K562 (cell line): Measurements from ENCODE around the gene NME7. TPM values are rescaled to one million over a fixed set of nuclear protein-coding genes. Genes with fewer than 3 reads are reported as not detected.
"Not testable (repeated sequence)": the region's sequence is repeated elsewhere in the genome, so short reads cannot be mapped to it uniquely, and the experiment has no call there.

Experiments
- ATAC-seq: fragments of 200-7000 bp; cut with Tn5 transposase; 3 replicates; pipeline ENCODE4 v1.9.1; 2020; ENCODE audit warnings: moderate library complexity
- BruUV-seq: library from RNA; stranded (reverse); fragments of 400-500 nt; replicated peaks from 2 replicates; lab custom pipeline; 2021; lab: Mats Ljungman, UMichigan
- CTCF ChIA-PET: fragments of 300-600 bp; formaldehyde crosslinking; extraction: SDS; loops from one replicate; lab custom pipeline; 2021; ENCODE audit warnings: low intra/inter-chr PET ratio; lab: Yijun Ruan, JAX
- POLR2A ChIA-PET: fragments of 300-600, 350-650 bp; sonication (Branson Sonifier 250); formaldehyde crosslinking; extraction: SDS; loops from one replicate; lab custom pipeline; 2021; ENCODE audit warnings: antibody characterized with exemption, inconsistent platforms; lab: Yijun Ruan, JAX
- DNase-seq, 4 experiments: peaks; one replicate each; pipeline versions ENCODE4 v3.0.0 to v3.0.0-alpha.2; 2011 to 2018; ENCODE audit warnings: low spot score in 3 of 4, mixed read lengths in 3 of 4; ENCODE audit errors: extremely low read depth in 1 of 4
- FAIRE-seq: peaks from 2 replicates; lab custom pipeline; 2011; peaks lifted over from hg19 to GRCh38; lab: Jason Lieb, UNC
- H2AFZ ChIP-seq: 2 replicates; pipeline ENCODE4 v1.6.0; 2011; ENCODE audit warnings: low read depth, low read length, control low read depth, inconsistent platforms
- H3K27ac ChIP-seq: fragments of 200-600 bp; 3 replicates; pipeline ENCODE4 v1.8.0; 2011; ENCODE audit warnings: low read depth, mild to moderate bottlenecking, control low read depth, inconsistent platforms, low read length, moderate library complexity, mixed read lengths; ENCODE audit errors: extremely low read depth
- H3K27me3 ChIP-seq, 2 experiments: fragments of 300-600 bp in 1 of 2; 2 replicates in 1 of 2; 3 replicates in 1 of 2; pipeline versions ENCODE4 v1.6.0 to v1.8.0; 2011; ENCODE audit warnings: inconsistent platforms in 2 of 2, low read length in 2 of 2, mild to moderate bottlenecking in 1 of 2, mixed read lengths in 1 of 2, moderate library complexity in 1 of 2; ENCODE audit not compliant: control insufficient read depth in 2 of 2, insufficient read depth in 2 of 2
- H3K36me3 ChIP-seq: fragments of 300-600 bp; 3 replicates; pipeline ENCODE4 v1.8.0; 2011; ENCODE audit warnings: mild to moderate bottlenecking, low read length, inconsistent platforms; ENCODE audit not compliant: control insufficient read depth, insufficient read depth
- H3K4me1 ChIP-seq, 2 experiments: fragments of 200-600 bp in 1 of 2; replicated peaks in 1 of 2; 2 replicates in 1 of 2; 3 replicates in 1 of 2; pipeline versions ENCODE4 v1.5.1 to v1.8.0; 2011; ENCODE audit warnings: inconsistent platforms in 2 of 2, low read length in 2 of 2, mild to moderate bottlenecking in 1 of 2, mixed read lengths in 1 of 2, moderate library complexity in 1 of 2; ENCODE audit not compliant: control insufficient read depth in 2 of 2, insufficient read depth in 2 of 2
- H3K4me2 ChIP-seq: 2 replicates; pipeline ENCODE4 v1.6.1; 2011; ENCODE audit warnings: low read length, control low read depth, inconsistent platforms, mixed read lengths; ENCODE audit not compliant: insufficient read depth
- H3K4me3 ChIP-seq: fragments of 200-600 bp; sonication (generic), shearing (Covaris generic); 2 replicates; pipeline ENCODE4 v1.5.1; 2016; ENCODE audit warnings: control low read depth, inconsistent platforms
- H3K79me2 ChIP-seq: fragments of 200-600 bp; 3 replicates; pipeline ENCODE4 v1.8.0; 2011; ENCODE audit warnings: low read length, inconsistent platforms; ENCODE audit not compliant: control insufficient read depth, insufficient read depth
- H3K9ac ChIP-seq, 2 experiments: 2 replicates each; pipeline versions ENCODE4 v1.6.0 to v1.6.1; 2011; ENCODE audit warnings: low read depth in 2 of 2, low read length in 2 of 2, control low read depth in 1 of 2, inconsistent platforms in 1 of 2, mild to moderate bottlenecking in 1 of 2, mixed read lengths in 1 of 2; ENCODE audit not compliant: insufficient read depth in 1 of 2
- H3K9me1 ChIP-seq: one replicate; pipeline ENCODE4 v1.6.0; 2011; ENCODE audit warnings: inconsistent platforms, mild to moderate bottlenecking, low read length, moderate library complexity; ENCODE audit not compliant: control insufficient read depth, insufficient read depth
- H3K9me3 ChIP-seq: replicated peaks from 2 replicates; pipeline ENCODE4 v1.5.1; 2011; ENCODE audit warnings: low read depth, low read length, inconsistent platforms; ENCODE audit not compliant: control insufficient read depth, insufficient read depth
- H4K20me1 ChIP-seq: replicated peaks from 2 replicates; pipeline ENCODE4 v1.6.1; 2011; ENCODE audit warnings: low read length, inconsistent platforms, mixed read lengths; ENCODE audit not compliant: control insufficient read depth, insufficient read depth
- CAMTA2 ChIP-seq: fragments of 250-450 bp; sonication (Bioruptor Pico); conservative IDR thresholded peaks from 2 replicates; pipeline ENCODE4 v1.5.1; 2022
- MAFF ChIP-seq: IDR thresholded peaks from 2 replicates; pipeline ENCODE4 v1.6.1; 2012; ENCODE audit warnings: low read length, improper control_type of control experiment
- MYC ChIP-seq, 2 experiments: fragments of 250-450 bp in 1 of 2; sonication (Bioruptor Pico) in 1 of 2; IDR thresholded peaks; 2 replicates each; pipeline versions ENCODE4 v1.5.1 to v1.6.1; 2012 to 2021; ENCODE audit warnings: low read depth in 2 of 2, borderline replicate concordance in 1 of 2, improper control_type of control experiment in 1 of 2, low read length in 1 of 2, mild to moderate bottlenecking in 1 of 2, moderate library complexity in 1 of 2
- PKNOX1 ChIP-seq: fragments of 450-650 bp; IDR thresholded peaks from 2 replicates; pipeline ENCODE4 v1.6.1; 2016
- POLR2H ChIP-seq: IDR thresholded peaks from 2 replicates; pipeline ENCODE4 v1.6.1; 2016; ENCODE audit warnings: missing genetic modification characterization, low read depth, mild to moderate bottlenecking, control low read depth, missing compliant biosample characterization, moderate library complexity
- POU5F1 ChIP-seq: fragments of 150-350 bp; IDR thresholded peaks from 2 replicates; pipeline ENCODE4 v1.6.1; 2014; ENCODE audit warnings: borderline replicate concordance, low read length, low read depth, mild to moderate bottlenecking; ENCODE audit not compliant: partially characterized antibody
- TRIM24 ChIP-seq, 2 experiments: fragments of 450-650 bp; IDR thresholded peaks; 2 replicates each; pipeline ENCODE4 v1.6.1; 2016
- ZBTB26 ChIP-seq: fragments of 450-650 bp; formaldehyde crosslinking; IDR thresholded peaks from 2 replicates; pipeline ENCODE4 v1.4.0; 2022; ENCODE audit warnings: missing genetic modification characterization
- ZNF324 ChIP-seq: fragments of 250-450 bp; sonication (Bioruptor Pico); IDR thresholded peaks from 2 replicates; pipeline ENCODE4 v1.4.0; 2020; ENCODE audit warnings: mild to moderate bottlenecking
- WGBS: fragments of 100-300 bp; shearing (Covaris generic); methylation state at CpG from one replicate; pipeline ENCODE4 v1.1.6; 2016; ENCODE audit warnings: low coverage, mixed read lengths; ENCODE audit not compliant: insufficient coverage; ENCODE audit errors: missing lambda C conversion rate; 5-methylcytosine and 5-hydroxymethylcytosine counted together
- in situ Hi-C: fragments of 300-500 bp; cut with MboI; formaldehyde crosslinking; loops from 4 replicates; pipeline ENCODE4 v1.15.0; 2018; ENCODE audit warnings: inconsistent platforms, mixed read lengths
- intact Hi-C: fragments of 100-400 bp; cut with micrococcal nuclease; formaldehyde crosslinking; loops from 2 replicates; pipeline ENCODE4 v1.14.2; 2022
- polyA plus RNA-seq, 8 experiments: library from polyadenylated mRNA; depleted of rRNA in 4 of 8; stranded (reverse) in 5 of 8; unstranded in 3 of 8; fragments of >200 nt; fragmentation: Nextera tagmentation in 2 of 8; fragmentation: Illumina TruSeq in 1 of 8; extraction: Ambion mirVana in 2 of 8; extraction: Trizol in 1 of 8; gene quantifications; 2 replicates each; pipeline versions ENCODE4 v1.2.1 to v1.2.3, GENCODE V29; 2011 to 2014; ENCODE audit warnings: inconsistent platforms in 1 of 8, missing spikeins in 1 of 8
- total RNA-seq, 7 experiments: library from RNA; depleted of rRNA in 6 of 7; stranded (reverse); fragments of >200 nt in 6 of 7; fragmentation: Illumina TruSeq in 2 of 7; extraction: Trizol in 2 of 7; gene quantifications; 2 replicates each; pipeline versions ENCODE4 v1.2.1 to v1.2.3, GENCODE V29; 2011 to 2021; ENCODE audit warnings: low replicate concordance in 1 of 7

The NME7 gene
- total and polyA plus RNA-seq, 9 of the 15 experiments (the other 6 are each of a cell fraction or from before 2014, with no cell fraction given): 7.9 to 43.2 (median 23.9) TPM

- no peak for TF ChIP-seq ZBTB26 (CRISPR knock-in tag)
- no peak for TF ChIP-seq CAMTA2 (CRISPR knock-in tag)
- TF ChIP-seq POU5F1: no peak
- no peak for TF ChIP-seq MAFF
- TF ChIP-seq PKNOX1: peak; percentile 32; the same call in 1 of the 2 replicates
- TF ChIP-seq MYC (IDR thresholded peaks at IDR 0.05; ENCODE audit: low read depth, low read length): no peak
- no peak for TF ChIP-seq MYC (CRISPR knock-in tag; IDR thresholded peaks at IDR 0.05; ENCODE audit: borderline replicate concordance, low read depth)
- TF ChIP-seq TRIM24 (IDR thresholded peaks at IDR 0.05): peak in 1 of 2 experiments; percentile 82; a peak in 2 of 4 replicates
- TF ChIP-seq POLR2H (tag): 0 out of 2 replicates have a peak, but pooled peaks have one; percentile 22
Measured at GRCh38 chr1:169287280-169287679, 80.3 kb downstream of the NME7 start (continued).

- BruUV-seq, H3K9me3 ChIP-seq, in situ Hi-C loops, H3K27ac ChIP-seq, H3K36me3 ChIP-seq, H3K4me2 ChIP-seq, H4K20me1 ChIP-seq, H3K4me1 ChIP-seq, intact Hi-C loops, H3K9ac ChIP-seq, DNase-seq, H3K27me3 ChIP-seq, H3K4me3 ChIP-seq, H3K9me1 ChIP-seq, FAIRE-seq, H2AFZ ChIP-seq, ATAC-seq, CTCF ChIA-PET, H3K79me2 ChIP-seq: not testable (repeated sequence)
- peak; percentile 97 for TF ChIP-seq ZNF324
- POLR2A ChIA-PET: interaction anchor here (0.6 kb wide), 1 partner anchor 23 kb away, joined by 4 read pairs; no protein-coding TSS in a partner anchor
- WGBS: 61% methylated on average over 4 of the region's 4 CpGs
Measured at GRCh38 chr1:169281562-169281961, 86.0 kb downstream of the NME7 start.
